HepG2 (cell line): Measurements from ENCODE around the gene MLYCD. TPM values are rescaled to one million over a fixed set of nuclear protein-coding genes. Genes with fewer than 3 reads are reported as not detected.

Experiments used
- ADNP ChIP-seq: sonication (generic); formaldehyde crosslinking; IDR thresholded peaks from 2 replicates; pipeline ENCODE4 v1.4.0; 2020; ENCODE audit warnings: missing genetic modification reagents
- AHR ChIP-seq: IDR thresholded peaks from 2 replicates; pipeline ENCODE4 v1.6.1; 2018; ENCODE audit warnings: missing genetic modification reagents, missing compliant biosample characterization
- CAMTA2 ChIP-seq: sonication (generic); formaldehyde crosslinking; IDR thresholded peaks from 2 replicates; pipeline ENCODE4 v1.4.0; 2020; ENCODE audit warnings: mild to moderate bottlenecking, missing genetic modification reagents, borderline replicate concordance
- CCAR2 ChIP-seq: fragments of 200-400 bp; formaldehyde crosslinking; optimal IDR thresholded peaks from 2 replicates; pipeline ENCODE3; 2018; ENCODE audit warnings: low read depth, mild to moderate bottlenecking, low read length, moderate library complexity
- FOXJ3 ChIP-seq: sonication (generic); formaldehyde crosslinking; IDR thresholded peaks from 2 replicates; pipeline ENCODE4 v1.4.0; 2020; ENCODE audit warnings: missing genetic modification reagents, mild to moderate bottlenecking, borderline replicate concordance
- GMEB2 ChIP-seq: IDR thresholded peaks from 2 replicates; pipeline ENCODE4 v1.6.1; 2016; ENCODE audit warnings: missing biosample characterization, missing genetic modification reagents, low read depth
- HES4 ChIP-seq: sonication (generic); formaldehyde crosslinking; IDR thresholded peaks from 2 replicates; pipeline ENCODE4 v1.9.0; 2021; ENCODE audit warnings: mild to moderate bottlenecking, missing genetic modification reagents, borderline replicate concordance
- HMG20A ChIP-seq: IDR thresholded peaks from 2 replicates; pipeline ENCODE4 v1.6.1; 2016; ENCODE audit warnings: borderline replicate concordance
- KAT8 ChIP-seq: IDR thresholded peaks from 2 replicates; pipeline ENCODE4 v1.6.1; 2016; ENCODE audit warnings: missing genetic modification reagents, missing compliant biosample characterization
- KDM3A ChIP-seq: IDR thresholded peaks from 2 replicates; pipeline ENCODE4 v1.6.1; 2018; ENCODE audit warnings: low read depth, missing compliant biosample characterization
- PHF8 ChIP-seq: sonication (generic); formaldehyde crosslinking; IDR thresholded peaks from 2 replicates; pipeline ENCODE4 v1.5.0; 2020; ENCODE audit warnings: missing genetic modification reagents
- SNAPC5 ChIP-seq: sonication (generic); formaldehyde crosslinking; IDR thresholded peaks from 2 replicates; pipeline ENCODE4 v1.8.1; 2023; ENCODE audit warnings: mild to moderate bottlenecking, missing genetic modification reagents, borderline replicate concordance
- STAG1 ChIP-seq: sonication (generic); formaldehyde crosslinking; IDR thresholded peaks from 2 replicates; pipeline ENCODE4 v1.4.0; 2020; ENCODE audit warnings: missing genetic modification reagents
- TFDP1 ChIP-seq: IDR thresholded peaks from 2 replicates; pipeline ENCODE4 v1.6.1; 2016; ENCODE audit warnings: missing compliant biosample characterization, missing genetic modification reagents, borderline replicate concordance
- THAP8 ChIP-seq: sonication (generic); formaldehyde crosslinking; IDR thresholded peaks from 2 replicates; pipeline ENCODE4 v1.5.1; 2020; ENCODE audit warnings: missing genetic modification reagents, mild to moderate bottlenecking, borderline replicate concordance
- ZFYVE20 ChIP-seq: sonication (generic); formaldehyde crosslinking; IDR thresholded peaks from 2 replicates; pipeline ENCODE4 v1.8.0; 2023; ENCODE audit warnings: low read depth, mild to moderate bottlenecking, moderate library complexity, missing genetic modification reagents, borderline replicate concordance
- ZNF720 ChIP-seq: sonication (generic); formaldehyde crosslinking; IDR thresholded peaks from 2 replicates; pipeline ENCODE4 v1.4.0; 2020; ENCODE audit warnings: missing genetic modification reagents
- ZNF772 ChIP-seq: sonication (generic); formaldehyde crosslinking; IDR thresholded peaks from 2 replicates; pipeline ENCODE4 v1.5.0; 2020; ENCODE audit warnings: mild to moderate bottlenecking, missing genetic modification reagents
- ZSCAN25 ChIP-seq: sonication (generic); formaldehyde crosslinking; IDR thresholded peaks from 2 replicates; pipeline ENCODE4 v1.8.0; 2022; ENCODE audit warnings: mild to moderate bottlenecking, missing genetic modification reagents
- ZUFSP ChIP-seq: sonication (generic); formaldehyde crosslinking; IDR thresholded peaks from 2 replicates; pipeline ENCODE4 v1.9.0; 2021; ENCODE audit warnings: missing genetic modification reagents, mild to moderate bottlenecking, borderline replicate concordance
- polyA plus RNA-seq, 8 experiments: library from polyadenylated mRNA; depleted of rRNA in 3 of 8; stranded (reverse) in 7 of 8; unstranded in 1 of 8; fragments of >200 nt; fragmentation: Illumina TruSeq in 4 of 8; extraction: Trizol in 4 of 8; gene quantifications; 2 replicates each; pipeline versions ENCODE4 v1.2.1 to v1.2.3, GENCODE V29; 2011 to 2016; ENCODE audit warnings: low read depth in 4 of 8, missing spikeins in 1 of 8, mixed read lengths in 1 of 8; ENCODE audit not compliant: insufficient read depth in 1 of 8
- total RNA-seq, 5 experiments: library from RNA; depleted of rRNA; stranded (reverse); fragments of >200 nt; fragmentation: Illumina TruSeq; extraction: Trizol; gene quantifications; 2 replicates each; pipeline ENCODE4 v1.2.3, GENCODE V29; 2016; ENCODE audit warnings: low read depth in 1 of 5
- TF ChIP-seq, protein P1 (sequence below): sonication (generic); formaldehyde crosslinking; IDR thresholded peaks from 2 replicates; pipeline ENCODE4 v1.4.0; 2020; ENCODE audit warnings: missing genetic modification reagents

Gene MLYCD
- total and polyA plus RNA-seq, 2 of the 13 experiments (the other 11 are each of a cell fraction or from before 2014, with no cell fraction given): 1.8 to 4.0 TPM

DNA sequence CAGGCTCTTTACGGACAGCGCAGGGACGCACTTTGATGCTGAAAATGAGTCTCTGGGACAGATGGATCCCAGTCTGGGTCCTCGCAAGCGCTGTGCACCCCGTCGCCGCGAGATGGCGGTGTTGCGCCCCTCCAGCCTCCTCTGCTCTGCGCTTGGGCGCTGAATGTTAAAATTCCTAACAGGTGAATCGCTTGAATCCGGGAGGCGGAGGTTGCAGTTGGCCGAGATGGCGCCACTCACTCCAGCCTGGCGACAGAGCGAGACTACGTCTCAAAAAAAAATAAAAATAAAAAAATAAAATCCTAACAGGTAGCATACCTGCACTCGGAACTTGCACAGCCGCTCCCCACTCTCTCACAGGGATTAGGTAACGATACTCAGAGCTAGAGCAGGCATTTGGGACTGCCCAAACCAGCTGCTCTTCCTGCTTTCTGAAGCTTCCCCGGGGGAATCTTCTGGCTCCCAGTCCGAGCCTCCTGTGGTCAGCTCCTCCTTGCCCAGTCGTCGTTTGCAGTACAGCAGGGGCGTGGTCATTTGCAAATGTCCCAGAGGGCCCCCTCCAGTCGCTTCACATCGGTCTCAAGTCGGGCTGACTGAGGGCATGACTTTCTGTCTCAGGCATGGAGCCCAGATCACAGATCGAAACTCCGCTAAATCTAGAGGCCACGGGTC is 27.9 kb downstream of the MLYCD start (continued):
- TF ChIP-seq CAMTA2 (CRISPR knock-in tag) (no peak), ZNF772 (CRISPR knock-in tag) (0 out of 2 replicates have a peak, but pooled peaks have one; percentile 58), HMG20A (CRISPR knock-in tag) (no peak), SNAPC5 (no peak), AHR (CRISPR knock-in tag) (0 out of 2 replicates have a peak, but pooled peaks have one; percentile 34), ZSCAN25 (0 out of 2 replicates have a peak, but pooled peaks have one; percentile 39), KDM3A (CRISPR knock-in tag) (0 out of 2 replicates have a peak, but pooled peaks have one; percentile 28), HES4 (0 out of 2 replicates have a peak, but pooled peaks have one; percentile 70), STAG1 (CRISPR knock-in tag) (peak; percentile 93), ZNF720 (CRISPR knock-in tag) (no peak), ZUFSP (no peak), GMEB2 (no peak), CCAR2 (no peak), TFDP1 (CRISPR knock-in tag) (peak; percentile 25; the same call in 1 of the 2 replicates), PHF8 (CRISPR knock-in tag) (0 out of 2 replicates have a peak, but pooled peaks have one; percentile 27), THAP8 (CRISPR knock-in tag) (no peak), FOXJ3 (CRISPR knock-in tag) (no peak), ZFYVE20 (CRISPR knock-in tag) (no peak), KAT8 (CRISPR knock-in tag) (peak; percentile 77), ADNP (CRISPR knock-in tag) (no peak)
- TF ChIP-seq, protein P1, sequence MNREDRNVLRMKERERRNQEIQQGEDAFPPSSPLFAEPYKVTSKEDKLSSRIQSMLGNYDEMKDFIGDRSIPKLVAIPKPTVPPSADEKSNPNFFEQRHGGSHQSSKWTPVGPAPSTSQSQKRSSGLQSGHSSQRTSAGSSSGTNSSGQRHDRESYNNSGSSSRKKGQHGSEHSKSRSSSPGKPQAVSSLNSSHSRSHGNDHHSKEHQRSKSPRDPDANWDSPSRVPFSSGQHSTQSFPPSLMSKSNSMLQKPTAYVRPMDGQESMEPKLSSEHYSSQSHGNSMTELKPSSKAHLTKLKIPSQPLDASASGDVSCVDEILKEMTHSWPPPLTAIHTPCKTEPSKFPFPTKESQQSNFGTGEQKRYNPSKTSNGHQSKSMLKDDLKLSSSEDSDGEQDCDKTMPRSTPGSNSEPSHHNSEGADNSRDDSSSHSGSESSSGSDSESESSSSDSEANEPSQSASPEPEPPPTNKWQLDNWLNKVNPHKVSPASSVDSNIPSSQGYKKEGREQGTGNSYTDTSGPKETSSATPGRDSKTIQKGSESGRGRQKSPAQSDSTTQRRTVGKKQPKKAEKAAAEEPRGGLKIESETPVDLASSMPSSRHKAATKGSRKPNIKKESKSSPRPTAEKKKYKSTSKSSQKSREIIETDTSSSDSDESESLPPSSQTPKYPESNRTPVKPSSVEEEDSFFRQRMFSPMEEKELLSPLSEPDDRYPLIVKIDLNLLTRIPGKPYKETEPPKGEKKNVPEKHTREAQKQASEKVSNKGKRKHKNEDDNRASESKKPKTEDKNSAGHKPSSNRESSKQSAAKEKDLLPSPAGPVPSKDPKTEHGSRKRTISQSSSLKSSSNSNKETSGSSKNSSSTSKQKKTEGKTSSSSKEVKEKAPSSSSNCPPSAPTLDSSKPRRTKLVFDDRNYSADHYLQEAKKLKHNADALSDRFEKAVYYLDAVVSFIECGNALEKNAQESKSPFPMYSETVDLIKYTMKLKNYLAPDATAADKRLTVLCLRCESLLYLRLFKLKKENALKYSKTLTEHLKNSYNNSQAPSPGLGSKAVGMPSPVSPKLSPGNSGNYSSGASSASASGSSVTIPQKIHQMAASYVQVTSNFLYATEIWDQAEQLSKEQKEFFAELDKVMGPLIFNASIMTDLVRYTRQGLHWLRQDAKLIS (CRISPR knock-in tag): no peak
